OCI-LY7 (cell line): ENCODE data around the gene VEGFC. TPM values are rescaled to one million over a fixed set of nuclear protein-coding genes. Genes with fewer than 3 reads are reported as not detected.

Experiments
- BruUV-seq: library from RNA; stranded (reverse); fragments of 400-500 nt; replicated peaks from 2 replicates; lab custom pipeline; 2021; lab: Mats Ljungman, UMichigan
- CTCF ChIA-PET: fragments of 300-600 bp; sonication (Branson Sonifier 250); formaldehyde crosslinking; loops from one replicate; lab custom pipeline; 2022; ENCODE audit warnings: antibody characterized with exemption; ENCODE audit not compliant: unreplicated experiment; lab: Charles Lee
- POLR2A ChIA-PET: fragments of 300-600 bp; sonication (Branson Sonifier 250); formaldehyde crosslinking; loops from one replicate; lab custom pipeline; 2022; ENCODE audit warnings: antibody characterized with exemption; lab: Charles Lee
- DNase-seq: peaks from one replicate; pipeline ENCODE4 v3.0.0-alpha.2; 2015; ENCODE audit warnings: low spot score
- H2AFZ ChIP-seq: fragments of 200-600 bp; sonication (generic), shearing (Covaris generic); 2 replicates; pipeline ENCODE4 v1.6.1; 2014; ENCODE audit warnings: mild to moderate bottlenecking, antibody characterized with exemption, low read length, moderate library complexity
- H3K27ac ChIP-seq: fragments of 200-600 bp; sonication (generic); 2 replicates; pipeline ENCODE4 v1.5.1; 2014; ENCODE audit warnings: mixed run types, low read depth, mild to moderate bottlenecking, moderate library complexity, low read length, inconsistent platforms; ENCODE audit not compliant: poor library complexity, severe bottlenecking
- H3K36me3 ChIP-seq: fragments of 200-600 bp; sonication (generic); 2 replicates; pipeline ENCODE4 v1.6.1; 2014; ENCODE audit warnings: mild to moderate bottlenecking, antibody characterized with exemption, low read length, moderate library complexity, mixed read lengths; ENCODE audit not compliant: insufficient read depth
- H3K4me1 ChIP-seq: fragments of 200-600 bp; sonication (generic); 2 replicates; pipeline ENCODE4 v1.5.1; 2014; ENCODE audit warnings: mild to moderate bottlenecking, low read length; ENCODE audit not compliant: insufficient read depth, poor library complexity, severe bottlenecking
- H3K4me2 ChIP-seq: fragments of 200-600 bp; sonication (generic); 2 replicates; pipeline ENCODE4 v1.6.1; 2014; ENCODE audit warnings: mild to moderate bottlenecking, low read length
- H3K4me3 ChIP-seq: fragments of 200-600 bp; sonication (generic); 2 replicates; pipeline ENCODE4 v1.5.1; 2014; ENCODE audit warnings: mild to moderate bottlenecking, low read depth, low read length; ENCODE audit not compliant: poor library complexity, severe bottlenecking
- H3K79me2 ChIP-seq: fragments of 200-600 bp; sonication (generic); 2 replicates; pipeline ENCODE4 v1.6.1; 2016; ENCODE audit warnings: low read depth, mild to moderate bottlenecking, low read length, moderate library complexity, mixed read lengths; ENCODE audit not compliant: insufficient read depth
- H3K9me2 ChIP-seq: fragments of 200-600 bp; sonication (generic); 2 replicates; pipeline ENCODE4 v1.6.1; 2016; ENCODE audit warnings: mild to moderate bottlenecking, low read length, mixed read lengths; ENCODE audit not compliant: insufficient read depth
- H3K9me3 ChIP-seq: fragments of 200-600 bp; sonication (generic); 2 replicates; pipeline ENCODE4 v1.6.1; 2014; ENCODE audit warnings: mild to moderate bottlenecking, mixed run types, low read length, mixed read lengths
- H4K20me1 ChIP-seq: fragments of 200-600 bp; sonication (generic); 2 replicates; pipeline ENCODE4 v1.6.1; 2014; ENCODE audit warnings: mild to moderate bottlenecking, antibody characterized with exemption, low read length, moderate library complexity, mixed read lengths; ENCODE audit not compliant: insufficient read depth
- EZH2phosphoT487 ChIP-seq: fragments of 200-600 bp; sonication (generic); IDR thresholded peaks from 2 replicates; pipeline ENCODE4 v1.6.1; 2018; ENCODE audit warnings: low read depth, borderline replicate concordance, mild to moderate bottlenecking, mixed run types, antibody characterized with exemption, low read length, moderate library complexity, mixed read lengths
- intact Hi-C: fragments of 100-400 bp; cut with micrococcal nuclease; formaldehyde crosslinking; loops from one replicate; pipeline ENCODE4 v1.10.0; 2022; ENCODE audit not compliant: unreplicated experiment
- total RNA-seq, 2 experiments: library from RNA; depleted of rRNA in 1 of 2; stranded (reverse); fragments of >200 nt in 1 of 2; shearing (Covaris generic) in 1 of 2; gene quantifications; 2 replicates each; pipeline ENCODE4 v1.2.3, GENCODE V29; 2014 to 2022
- TF ChIP-seq, protein P1 (sequence below): fragments of 200-600 bp; sonication (generic); conservative IDR thresholded peaks from 2 replicates; pipeline ENCODE4 v1.5.1; 2014; ENCODE audit warnings: mild to moderate bottlenecking, antibody characterized with exemption, low read length, moderate library complexity, mixed read lengths

The VEGFC gene
- total RNA-seq, 2 experiments from 2014 or later: not detected

- intact Hi-C loops: loop anchor here (10.0 kb wide), 1 partner anchor 413 kb away; no protein-coding TSS in a partner anchor
- no TSS peak for BruUV-seq
- Histone ChIP-seq H3K4me3 (no peak overlapping the region), H3K27ac (no peak overlapping the region), H3K4me1 (no peaks in the 10 kb centered on the region), H3K9me3 (no peaks in the 10 kb centered on the region), H4K20me1 (no peaks in the 10 kb centered on the region), H2AFZ (no peak overlapping the region), H3K9me2 (no peaks in the 10 kb centered on the region), H3K36me3 (no peaks in the 10 kb centered on the region), H3K4me2 (no peak overlapping the region), H3K79me2 (no peaks in the 10 kb centered on the region)
- TF ChIP-seq, protein P1, sequence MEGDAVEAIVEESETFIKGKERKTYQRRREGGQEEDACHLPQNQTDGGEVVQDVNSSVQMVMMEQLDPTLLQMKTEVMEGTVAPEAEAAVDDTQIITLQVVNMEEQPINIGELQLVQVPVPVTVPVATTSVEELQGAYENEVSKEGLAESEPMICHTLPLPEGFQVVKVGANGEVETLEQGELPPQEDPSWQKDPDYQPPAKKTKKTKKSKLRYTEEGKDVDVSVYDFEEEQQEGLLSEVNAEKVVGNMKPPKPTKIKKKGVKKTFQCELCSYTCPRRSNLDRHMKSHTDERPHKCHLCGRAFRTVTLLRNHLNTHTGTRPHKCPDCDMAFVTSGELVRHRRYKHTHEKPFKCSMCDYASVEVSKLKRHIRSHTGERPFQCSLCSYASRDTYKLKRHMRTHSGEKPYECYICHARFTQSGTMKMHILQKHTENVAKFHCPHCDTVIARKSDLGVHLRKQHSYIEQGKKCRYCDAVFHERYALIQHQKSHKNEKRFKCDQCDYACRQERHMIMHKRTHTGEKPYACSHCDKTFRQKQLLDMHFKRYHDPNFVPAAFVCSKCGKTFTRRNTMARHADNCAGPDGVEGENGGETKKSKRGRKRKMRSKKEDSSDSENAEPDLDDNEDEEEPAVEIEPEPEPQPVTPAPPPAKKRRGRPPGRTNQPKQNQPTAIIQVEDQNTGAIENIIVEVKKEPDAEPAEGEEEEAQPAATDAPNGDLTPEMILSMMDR: no peak
- TF ChIP-seq EZH2phosphoT487: no peak
- ChIA-PET CTCF (no interaction called here), POLR2A (no interaction called here)
- no peak for DNase-seq
These were observed 4.5 kb downstream of the VEGFC start for GRCh38 chr4:176788248-176788647.

GRCh38 chr4:176784816-176785215 is 7.9 kb downstream of the VEGFC start:
- no peaks in the 10 kb centered on the region for H4K20me1 ChIP-seq
- no TSS peak for BruUV-seq
- CTCF ChIA-PET: no interaction called here
- POLR2A ChIA-PET: interaction anchor here (0.7 kb wide), 1 partner anchor 13 kb away, joined by 4 read pairs; no protein-coding TSS in a partner anchor
- TF ChIP-seq, protein P1: no peak
- no peak for TF ChIP-seq EZH2phosphoT487
- no peak overlapping the region for H3K27ac ChIP-seq
- no peak overlapping the region for H3K4me3 ChIP-seq
- H3K36me3 ChIP-seq: no peaks in the 10 kb centered on the region
- no peaks in the 10 kb centered on the region for H3K9me2 ChIP-seq
- no peaks in the 10 kb centered on the region for H3K9me3 ChIP-seq
- H2AFZ ChIP-seq: no peak overlapping the region
- DNase-seq: no peak
- no peaks in the 10 kb centered on the region for H3K4me1 ChIP-seq
- intact Hi-C loops: loop anchor here (10.0 kb wide), 1 partner anchor 410 kb away; no protein-coding TSS in a partner anchor
- no peak overlapping the region for H3K4me2 ChIP-seq
- H3K79me2 ChIP-seq: no peaks in the 10 kb centered on the region

DNA sequence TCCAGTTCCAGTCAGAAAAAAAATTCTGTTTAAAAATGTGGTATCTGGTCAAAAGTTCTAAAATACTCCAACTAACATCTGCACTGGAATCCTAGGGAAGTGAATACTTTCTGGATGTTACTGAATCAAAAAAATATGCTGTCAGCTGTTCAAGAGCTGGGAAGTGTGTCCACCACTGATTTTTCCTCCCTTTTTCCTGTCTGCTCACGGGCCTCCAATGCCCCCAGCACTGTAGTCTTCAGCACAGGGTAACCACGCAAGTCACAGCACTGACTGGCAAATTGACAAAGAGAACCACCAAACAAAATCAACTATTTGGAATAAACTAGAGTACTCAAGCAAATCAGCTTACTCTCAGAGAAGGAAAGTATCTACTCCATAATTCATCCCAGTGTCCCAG is 9.9 kb downstream of the VEGFC start:
- CTCF ChIA-PET: no interaction called here
- no peak overlapping the region for H2AFZ ChIP-seq
- H3K4me1 ChIP-seq: no peaks in the 10 kb centered on the region
- TF ChIP-seq, protein P1: no peak
- no peak for TF ChIP-seq EZH2phosphoT487
- H3K9me2 ChIP-seq: no peaks in the 10 kb centered on the region
- no peak overlapping the region for H3K4me2 ChIP-seq
- H3K9me3 ChIP-seq: no peaks in the 10 kb centered on the region
- H3K36me3 ChIP-seq: no peaks in the 10 kb centered on the region
- H3K4me3 ChIP-seq: no peak overlapping the region
- no peaks in the 10 kb centered on the region for H3K79me2 ChIP-seq
- H4K20me1 ChIP-seq: no peaks in the 10 kb centered on the region
- intact Hi-C loops: loop anchor here (10.0 kb wide), 1 partner anchor 408 kb away; no protein-coding TSS in a partner anchor
- no peak overlapping the region for H3K27ac ChIP-seq
- BruUV-seq: no TSS peak
- DNase-seq: no peak
- POLR2A ChIA-PET: interaction anchor here (0.5 kb wide), 1 partner anchor 915 kb away, joined by 3 read pairs; no protein-coding TSS in a partner anchor
